H1 (cell line): ENCODE results near the gene GSTT4. TPM values are rescaled to one million over a fixed set of nuclear protein-coding genes. Genes with fewer than 3 reads are reported as not detected.

Source experiments
- polyA plus RNA-seq, 7 experiments: library from polyadenylated mRNA; depleted of rRNA in 3 of 7; stranded (reverse) in 5 of 7; unstranded in 2 of 7; fragments of >200 nt in 5 of 7; fragments of 200-250 nt in 2 of 7; gene quantifications; 1 replicate in 5 of 7; 2 replicates in 1 of 7; 4 replicates in 1 of 7; pipeline versions ENCODE4 v1.2.1 to v1.2.3, GENCODE V29; 2011 to 2013; ENCODE audit warnings: missing spikeins in 2 of 7, mixed read lengths in 2 of 7
- total RNA-seq: library from RNA; stranded (reverse); fragmentation: NEBNext Ultra II Directional; extraction: Animal tissue kit (Norgen Biotek cat#: 25700); gene quantifications from 2 replicates; pipeline ENCODE4 v1.2.1, GENCODE V29; 2021

The GSTT4 gene
- total and polyA plus RNA-seq, 2 of the 8 experiments (the other 6 are each of a cell fraction or from before 2014, with no cell fraction given), result 0.14 TPM; not detected in 1

Other genes starting within 250 kb of the GSTT4 start
- 2.3 and 4.9 TPM in 2 replicates for gene C22orf15, start 242.5 kb downstream of the GSTT4 start, total RNA-seq
- 4.2 and 6.9 TPM in 2 replicates for gene C22orf15, start 242.5 kb downstream of the GSTT4 start, polyA plus RNA-seq (2011; rRNA removed)
- gene CHCHD10, start 237.5 kb downstream of the GSTT4 start, total RNA-seq, result 94.5 and 104 TPM in 2 replicates
- 58.3 and 109 TPM in 2 replicates for gene CHCHD10, start 237.5 kb downstream of the GSTT4 start, polyA plus RNA-seq (2011; rRNA removed)
- gene MMP11, start 232.6 kb downstream of the GSTT4 start, total RNA-seq, result 9.6 and 10.2 TPM in 2 replicates
- gene MMP11, start 232.6 kb downstream of the GSTT4 start, polyA plus RNA-seq (2011; rRNA removed), result 18.3 and 29.7 TPM in 2 replicates
- 116 and 124 TPM in 2 replicates for gene SMARCB1, start 218.5 kb downstream of the GSTT4 start, total RNA-seq
- 145 and 158 TPM in 2 replicates for gene SMARCB1, start 218.5 kb downstream of the GSTT4 start, polyA plus RNA-seq (2011; rRNA removed)
- 8.7 and 9.9 TPM in 2 replicates for gene DERL3, start 166.4 kb downstream of the GSTT4 start, total RNA-seq
- 19.5 and 27.8 TPM in 2 replicates for gene DERL3, start 166.4 kb downstream of the GSTT4 start, polyA plus RNA-seq (2011; rRNA removed)
- 12.5 and 13.2 TPM in 2 replicates for gene SLC2A11, start 147.6 kb downstream of the GSTT4 start, total RNA-seq
- gene SLC2A11, start 147.6 kb downstream of the GSTT4 start, polyA plus RNA-seq (2011; rRNA removed), result 9.1 and 10.7 TPM in 2 replicates
- 1,082 and 1,119 TPM in 2 replicates for gene MIF, start 111.1 kb downstream of the GSTT4 start, total RNA-seq
- 1,870 and 2,008 TPM in 2 replicates for gene MIF, start 111.1 kb downstream of the GSTT4 start, polyA plus RNA-seq (2011; rRNA removed)
- 4.7 and 6.3 TPM in 2 replicates for gene GSTT2B, start 44.3 kb downstream of the GSTT4 start, total RNA-seq
- 13.3 and 13.5 TPM in 2 replicates for gene GSTT2B, start 44.3 kb downstream of the GSTT4 start, polyA plus RNA-seq (2011; rRNA removed)
- gene DDTL, start 38.6 kb downstream of the GSTT4 start, total RNA-seq, result 1.7 and 2.1 TPM in 2 replicates
- gene DDTL, start 38.6 kb downstream of the GSTT4 start, polyA plus RNA-seq (2011; rRNA removed), result 2.2 and 3.1 TPM in 2 replicates
- 106 and 110 TPM in 2 replicates for gene DDT, start 31.0 kb downstream of the GSTT4 start, total RNA-seq
- gene DDT, start 31.0 kb downstream of the GSTT4 start, polyA plus RNA-seq (2011; rRNA removed), result 336 and 341 TPM in 2 replicates
- gene GSTT2, start 25.3 kb downstream of the GSTT4 start, total RNA-seq, result 1.1 and 1.9 TPM in 2 replicates
- 1.2 and 1.5 TPM in 2 replicates for gene GSTT2, start 25.3 kb downstream of the GSTT4 start, polyA plus RNA-seq (2011; rRNA removed)
- 62.6 and 62.9 TPM in 2 replicates for gene CABIN1, start 5.9 kb upstream of the GSTT4 start, total RNA-seq
- gene CABIN1, start 5.9 kb upstream of the GSTT4 start, polyA plus RNA-seq (2011; rRNA removed), result 14.1 and 25.5 TPM in 2 replicates
- gene SUSD2, start 176.0 kb upstream of the GSTT4 start, total RNA-seq, result 1.5 and 2.0 TPM in 2 replicates
- gene SUSD2, start 176.0 kb upstream of the GSTT4 start, polyA plus RNA-seq (2011; rRNA removed), result 4.8 and 5.5 TPM in 2 replicates
- not detected in 2 replicates for gene GGT5, start 239.6 kb upstream of the GSTT4 start, total RNA-seq
- gene GGT5, start 239.6 kb upstream of the GSTT4 start, polyA plus RNA-seq (2011; rRNA removed), result 0.05 and 0.24 TPM in 2 replicates